Measurements from ENCODE around the gene ADAMTS2. TPM values are rescaled to one million over a fixed set of nuclear protein-coding genes. Genes with fewer than 3 reads are reported as not detected.

The ADAMTS2 gene
- total and polyA plus RNA-seq, 2 of the 4 experiments (the other 2 are of a cell fraction): 19.0 to 58.8 TPM

DNA sequence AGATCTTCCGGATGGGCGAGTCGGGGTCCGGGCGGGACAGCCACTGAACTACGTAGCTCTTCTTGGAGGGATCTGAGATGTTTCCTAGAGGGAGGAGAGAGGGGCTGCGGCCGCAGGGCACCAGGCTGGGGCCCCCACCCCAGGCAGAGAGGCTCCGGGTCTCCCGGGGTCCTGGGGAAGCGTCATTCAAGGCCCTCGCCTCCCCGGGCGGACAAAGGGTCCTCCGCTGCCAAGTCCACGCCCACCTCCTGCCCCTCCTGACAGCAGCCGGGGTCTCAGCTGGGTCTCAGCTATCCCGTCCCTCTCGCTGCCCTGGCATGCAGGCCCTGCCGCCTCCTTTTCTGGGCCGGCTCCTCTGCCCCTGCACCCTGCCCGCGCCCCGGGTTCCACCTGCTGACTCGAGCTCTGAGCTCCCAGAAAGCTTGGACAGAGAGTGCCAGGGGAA is 223.6 kb downstream of the ADAMTS2 start:
- no peak overlapping the region for H3K27ac ChIP-seq (ENCODE audit: insufficient read depth, low read length)
- H3K27me3 ChIP-seq (ENCODE audit: control insufficient read depth, insufficient read depth, low read length): no peaks in the 10 kb centered on the region
- intact Hi-C loops (cut with micrococcal nuclease): no loop called here
- CTCF ChIA-PET: no interaction called here
- no peaks in the 10 kb centered on the region for H4K20me1 ChIP-seq (ENCODE audit: insufficient read depth, low read length)
- no peak for TF ChIP-seq POLR2A (IDR thresholded peaks at IDR 0.05; ENCODE audit: low read depth, low read length)
- no peak overlapping the region for H2BK15ac ChIP-seq (ENCODE audit: low read depth, low read length)
- no peak overlapping the region for H3K4ac ChIP-seq (ENCODE audit: low read depth, low read length)
- WGBS, 2 experiments (ENCODE audit: extremely low coverage in 2 of 2, insufficient read length in 1 of 2): 87% methylated on average over 15 of the region's 25 CpGs; no CpG with 5 or more reads in 1 of the 2 experiments
- H2BK20ac ChIP-seq (ENCODE audit: low read depth, low read length): no peak overlapping the region
- no peak overlapping the region for H3K18ac ChIP-seq (ENCODE audit: low read depth, low read length)
- in situ Hi-C loops (cut with MboI; ENCODE audit: low sequenced_read_pairs): no loop called here
- H2BK120ac ChIP-seq (ENCODE audit: low read depth, low read length): no peak overlapping the region
- H3K36me3 ChIP-seq (ENCODE audit: control insufficient read depth, insufficient read depth, low read length): peaks cover 26% of the 10 kb centered on the region; the same call in 1 of the 2 replicates
- no peaks in the 10 kb centered on the region for H3K4me1 ChIP-seq (ENCODE audit: control insufficient read depth, insufficient read depth, low read length)
- POLR2A ChIA-PET (ENCODE audit: unreplicated experiment): no interaction called here
- ATAC-seq (ENCODE audit: low read depth): no peak
- H2AK9ac ChIP-seq (replicated peaks; ENCODE audit: low read depth, low read length, poor library complexity): no peak overlapping the region
- H4K91ac ChIP-seq (ENCODE audit: insufficient read depth, low read depth, low read length): no peak overlapping the region
- H3K9ac ChIP-seq (ENCODE audit: low read depth, low read length): no peak overlapping the region
- no peak overlapping the region for H2AFZ ChIP-seq (replicated peaks; ENCODE audit: low read length, poor library complexity)
- H3K56ac ChIP-seq (ENCODE audit: extremely low read depth, insufficient read depth, low read length): no peak overlapping the region
- no peaks in the 10 kb centered on the region for H3K79me1 ChIP-seq (ENCODE audit: low read depth in 1 of 2, low read length in 2 of 2)
- no peaks in the 10 kb centered on the region; the same call in 1 of the 2 replicates for H3K9me3 ChIP-seq (ENCODE audit: control insufficient read depth, insufficient read depth, low read length)
- DNase-seq: no peak
- dilution Hi-C loops (cut with HindIII; ENCODE audit: low sequenced_read_pairs, unreplicated experiment): no loop called here
- H3K4me3 ChIP-seq (ENCODE audit: insufficient read depth, low read depth, low read length): no peak overlapping the region
- H4K8ac ChIP-seq (ENCODE audit: low read depth in 2 of 2, low read length in 2 of 2): no peak overlapping the region
- no peak overlapping the region for H4K5ac ChIP-seq (ENCODE audit: low read depth, low read length)
- no peak overlapping the region for H3K14ac ChIP-seq (replicated peaks; ENCODE audit: low read depth, low read length)
- H3K4me2 ChIP-seq (ENCODE audit: low read depth, low read length): no peak overlapping the region
- no peak overlapping the region for H2BK5ac ChIP-seq (ENCODE audit: low read depth, low read length, poor library complexity, severe bottlenecking)
- H3K9me1 ChIP-seq (ENCODE audit: insufficient read depth, low read length): no peaks in the 10 kb centered on the region
- H2AK5ac ChIP-seq (ENCODE audit: low read depth, low read length): no peak overlapping the region
- BruUV-seq (replicated peaks): no TSS peak
- H3K23ac ChIP-seq (ENCODE audit: low read depth, low read length): no peak overlapping the region
